ENCODE data around the gene NUDT14. TPM values are rescaled to one million over a fixed set of nuclear protein-coding genes. Genes with fewer than 3 reads are reported as not detected.

NUDT14 gene
- 17.7 to 45.0 TPM (median 39.9 TPM) in 5 replicates for total RNA-seq (2022; extraction: Qiagen RNA extraction; ENCODE audit: low read depth)

GRCh38 chr14:105180592-105181548 lies at the start of gene NUDT14:
TSS of gene NUDT14 (minus strand) at chr14:105181312. CDS start at chr14:105181209, 103 bp downstream.

GRCh38 chr14:105168496-105168978 lies 12.6 kb downstream of the NUDT14 start, which contains the start of gene JAG2:
TSS of gene JAG2 (minus strand) at chr14:105168776. CDS start at chr14:105168420, 356 bp downstream.

Other genes with a start within 250 kb of the NUDT14 start
- 200 to 233 TPM (median 225 TPM) in 5 replicates for gene AHNAK2, start 202.9 kb downstream of the NUDT14 start, total RNA-seq (2022; extraction: Qiagen RNA extraction; ENCODE audit: low read depth)
- 13.3 to 17.7 TPM (median 17.1 TPM) in 5 replicates for gene CLBA1, start 195.5 kb downstream of the NUDT14 start, total RNA-seq (2022; extraction: Qiagen RNA extraction; ENCODE audit: low read depth)
- 40.5 to 51.9 TPM (median 49.7 TPM) in 5 replicates for gene CDCA4, start 160.2 kb downstream of the NUDT14 start, total RNA-seq (2022; extraction: Qiagen RNA extraction; ENCODE audit: low read depth)
- 0.45 to 1.3 TPM (median 0.53 TPM) in 5 replicates for gene GPR132, start 115.9 kb downstream of the NUDT14 start, total RNA-seq (2022; extraction: Qiagen RNA extraction; ENCODE audit: low read depth)
- gene JAG2, start 12.5 kb downstream of the NUDT14 start, total RNA-seq (2022; extraction: Qiagen RNA extraction; ENCODE audit: low read depth): 12.6 to 30.0 TPM (median 29.1 TPM) in 5 replicates
- 24.6 to 44.9 TPM (median 43.5 TPM) in 5 replicates for gene BTBD6, start 67.2 kb upstream of the NUDT14 start, total RNA-seq (2022; extraction: Qiagen RNA extraction; ENCODE audit: low read depth)
- 25.4 to 31.1 TPM (median 30.3 TPM) in 5 replicates for gene BRF1, start 119.7 kb upstream of the NUDT14 start, total RNA-seq (2022; extraction: Qiagen RNA extraction; ENCODE audit: low read depth)
- 13.2 to 32.2 TPM (median 27.2 TPM) in 5 replicates for gene PACS2, start 133.4 kb upstream of the NUDT14 start, total RNA-seq (2022; extraction: Qiagen RNA extraction; ENCODE audit: low read depth)
- 0.09 to 0.41 TPM (median 0.28 TPM) in 4 of 5 replicates, not detected in the other for gene TEX22, start 217.2 kb upstream of the NUDT14 start, total RNA-seq (2022; extraction: Qiagen RNA extraction; ENCODE audit: low read depth)
- 46.8 to 93.0 TPM (median 83.4 TPM) in 5 replicates for gene MTA1, start 238.5 kb upstream of the NUDT14 start, total RNA-seq (2022; extraction: Qiagen RNA extraction; ENCODE audit: low read depth)

All from A549 treated with ZK216348 at 1 μM for 4 hours (cell line).